ENCODE results near the gene LLGL1. TPM values are rescaled to one million over a fixed set of nuclear protein-coding genes. Genes with fewer than 3 reads are reported as not detected.

LLGL1 gene
- total and polyA plus RNA-seq, 3 donors from 2014 or later: 24.2 to 46.8 (median 40.0) TPM

DNA sequence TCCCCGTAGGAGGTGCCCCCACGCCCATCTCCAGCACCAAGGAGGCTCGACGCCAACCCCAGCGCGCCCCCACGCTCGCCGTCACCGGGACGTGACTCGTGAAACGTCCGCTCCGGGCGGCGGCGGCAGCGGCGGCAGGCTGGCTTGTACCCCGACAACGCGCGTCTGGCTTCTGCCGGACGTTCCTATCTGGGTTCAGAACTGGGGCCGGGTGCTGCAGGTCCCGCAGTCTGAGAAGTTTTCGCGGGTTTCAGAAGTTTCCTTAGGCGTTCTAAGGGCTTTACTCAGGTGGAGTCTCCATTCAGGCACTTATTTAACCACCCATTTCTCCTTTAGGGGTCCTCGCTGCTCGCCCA, 42.5 kb upstream of the LLGL1 start:
- peak overlapping the region; percentile 90 to 94 for H3K4me3 ChIP-seq
- peaks cover 31% of the 10 kb centered on the region for H3K4me1 ChIP-seq
- no peaks in the 10 kb centered on the region for H3K9me3 ChIP-seq
- H3K27ac ChIP-seq: peak overlapping the region; percentile 98 to 99
- no peaks in the 10 kb centered on the region for H3K36me3 ChIP-seq (ENCODE audit: low read depth, missing control alignments)
- no peaks in the 10 kb centered on the region for H3K27me3 ChIP-seq
- intact Hi-C loops (cut with DNase I; ENCODE audit: low total_unique reads): no loop called here
- DNase-seq: peak; percentile 84
- TF ChIP-seq, protein P1, sequence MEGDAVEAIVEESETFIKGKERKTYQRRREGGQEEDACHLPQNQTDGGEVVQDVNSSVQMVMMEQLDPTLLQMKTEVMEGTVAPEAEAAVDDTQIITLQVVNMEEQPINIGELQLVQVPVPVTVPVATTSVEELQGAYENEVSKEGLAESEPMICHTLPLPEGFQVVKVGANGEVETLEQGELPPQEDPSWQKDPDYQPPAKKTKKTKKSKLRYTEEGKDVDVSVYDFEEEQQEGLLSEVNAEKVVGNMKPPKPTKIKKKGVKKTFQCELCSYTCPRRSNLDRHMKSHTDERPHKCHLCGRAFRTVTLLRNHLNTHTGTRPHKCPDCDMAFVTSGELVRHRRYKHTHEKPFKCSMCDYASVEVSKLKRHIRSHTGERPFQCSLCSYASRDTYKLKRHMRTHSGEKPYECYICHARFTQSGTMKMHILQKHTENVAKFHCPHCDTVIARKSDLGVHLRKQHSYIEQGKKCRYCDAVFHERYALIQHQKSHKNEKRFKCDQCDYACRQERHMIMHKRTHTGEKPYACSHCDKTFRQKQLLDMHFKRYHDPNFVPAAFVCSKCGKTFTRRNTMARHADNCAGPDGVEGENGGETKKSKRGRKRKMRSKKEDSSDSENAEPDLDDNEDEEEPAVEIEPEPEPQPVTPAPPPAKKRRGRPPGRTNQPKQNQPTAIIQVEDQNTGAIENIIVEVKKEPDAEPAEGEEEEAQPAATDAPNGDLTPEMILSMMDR (IDR thresholded peaks at IDR 0.05): no peak
- no peak for TF ChIP-seq POLR2A (IDR thresholded peaks at IDR 0.05)
- WGBS, 2 donors: 0 to 1% methylated on average over 17 to 33 of the region's 33 CpGs

DNA sequence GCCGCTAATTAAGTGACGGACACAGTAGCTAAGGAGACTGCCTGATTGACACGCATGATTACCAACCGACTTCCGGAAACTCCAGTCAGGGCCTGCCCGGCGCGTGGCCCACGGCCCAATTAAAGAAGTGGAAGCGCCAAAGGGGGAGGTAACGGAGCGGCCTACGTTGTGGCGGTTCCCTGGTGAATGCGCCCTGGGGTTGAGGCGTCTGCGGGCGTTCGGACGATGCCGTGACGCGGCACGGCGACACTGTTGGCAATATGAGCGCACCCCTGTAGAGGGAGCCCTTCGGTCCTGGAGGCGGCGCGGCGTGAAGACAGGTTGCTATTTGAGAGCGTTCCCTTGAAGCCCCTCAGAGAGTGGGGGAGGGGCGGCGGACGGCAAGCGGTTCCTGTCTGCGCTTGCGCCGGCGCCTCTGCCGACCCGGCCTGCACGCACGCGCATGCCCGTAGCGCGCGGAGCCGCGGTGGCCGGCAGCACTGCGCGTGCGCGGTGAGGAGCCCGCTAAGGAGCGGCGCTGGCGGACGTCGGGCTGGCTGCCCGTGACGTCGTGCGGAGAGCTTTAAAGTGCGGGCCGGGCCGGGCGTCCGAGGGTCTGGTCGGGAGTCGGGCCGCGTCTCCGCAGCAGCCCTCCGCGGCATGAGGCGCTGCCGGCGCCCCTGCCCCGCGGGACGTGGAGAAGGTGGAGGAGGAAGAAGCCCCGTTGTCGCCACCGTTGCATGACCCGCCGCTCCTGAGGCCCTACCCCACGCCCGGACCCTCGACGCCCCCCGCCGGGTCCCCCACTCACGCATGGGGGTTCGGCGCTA, 41.9 kb upstream of the LLGL1 start, which contains the start of gene ALKBH5:
Gene ALKBH5 (plus strand): TSS at position 495 of the 809 bp plus-strand sequence. CDS start 416 bp downstream, outside the sequence.
- intact Hi-C loops (cut with DNase I; ENCODE audit: low total_unique reads): no loop called here
- no peaks in the 10 kb centered on the region for H3K9me3 ChIP-seq
- peak; percentile 99 for DNase-seq
- H3K27me3 ChIP-seq: no peaks in the 10 kb centered on the region
- TF ChIP-seq, protein P1 (IDR thresholded peaks at IDR 0.05): peak in 2 of 3 experiments; percentile 16 to 31
- peak; percentile 72 for TF ChIP-seq POLR2A (IDR thresholded peaks at IDR 0.05)
- 1% methylated on average over 26 to 56 of the region's 98 CpGs for WGBS, 2 donors
- H3K36me3 ChIP-seq (ENCODE audit: low read depth, missing control alignments): no peaks in the 10 kb centered on the region
- peak within 1 kb of the TSS; percentile 90 to 94 for H3K4me3 ChIP-seq
- peak within 1 kb of the TSS; percentile 98 to 99 for H3K27ac ChIP-seq
- peaks cover 37% of the 10 kb centered on the region for H3K4me1 ChIP-seq

DNA sequence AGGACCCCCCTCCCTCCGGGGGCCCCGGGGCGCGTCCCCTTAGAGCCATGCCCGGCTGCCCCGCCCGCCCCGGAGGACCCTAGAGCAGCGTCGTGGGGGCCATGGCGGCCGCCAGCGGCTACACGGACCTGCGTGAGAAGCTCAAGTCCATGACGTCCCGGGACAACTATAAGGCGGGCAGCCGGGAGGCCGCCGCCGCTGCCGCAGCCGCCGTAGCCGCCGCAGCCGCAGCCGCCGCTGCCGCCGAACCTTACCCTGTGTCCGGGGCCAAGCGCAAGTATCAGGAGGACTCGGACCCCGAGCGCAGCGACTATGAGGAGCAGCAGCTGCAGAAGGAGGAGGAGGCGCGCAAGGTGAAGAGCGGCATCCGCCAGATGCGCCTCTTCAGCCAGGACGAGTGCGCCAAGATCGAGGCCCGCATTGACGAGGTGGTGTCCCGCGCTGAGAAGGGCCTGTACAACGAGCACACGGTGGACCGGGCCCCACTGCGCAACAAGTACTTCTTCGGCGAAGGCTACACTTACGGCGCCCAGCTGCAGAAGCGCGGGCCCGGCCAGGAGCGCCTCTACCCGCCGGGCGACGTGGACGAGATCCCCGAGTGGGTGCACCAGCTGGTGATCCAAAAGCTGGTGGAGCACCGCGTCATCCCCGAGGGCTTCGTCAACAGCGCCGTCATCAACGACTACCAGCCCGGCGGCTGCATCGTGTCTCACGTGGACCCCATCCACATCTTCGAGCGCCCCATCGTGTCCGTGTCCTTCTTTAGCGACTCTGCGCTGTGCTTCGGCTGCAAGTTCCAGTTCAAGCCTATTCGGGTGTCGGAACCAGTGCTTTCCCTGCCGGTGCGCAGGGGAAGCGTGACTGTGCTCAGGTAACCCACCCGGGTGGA, 41.0 kb upstream of the LLGL1 start:
- Histone ChIP-seq H3K36me3 (ENCODE audit: low read depth, missing control alignments) (no peaks in the 10 kb centered on the region), H3K27me3 (no peaks in the 10 kb centered on the region), H3K4me3 (peak overlapping the region; percentile 90 to 94), H3K9me3 (no peaks in the 10 kb centered on the region), H3K4me1 (peaks cover 37% of the 10 kb centered on the region), H3K27ac (peak overlapping the region; percentile 98 to 99)
- intact Hi-C loops (cut with DNase I; ENCODE audit: low total_unique reads): no loop called here
- TF ChIP-seq, protein P1 (IDR thresholded peaks at IDR 0.05): no peak
- TF ChIP-seq POLR2A (IDR thresholded peaks at IDR 0.05): no peak
- 1% methylated on average over 92 of the region's 92 CpGs; no CpG with 5 or more reads in 1 of the 2 donors for WGBS, 2 donors
- DNase-seq: peak; percentile 54

DNA sequence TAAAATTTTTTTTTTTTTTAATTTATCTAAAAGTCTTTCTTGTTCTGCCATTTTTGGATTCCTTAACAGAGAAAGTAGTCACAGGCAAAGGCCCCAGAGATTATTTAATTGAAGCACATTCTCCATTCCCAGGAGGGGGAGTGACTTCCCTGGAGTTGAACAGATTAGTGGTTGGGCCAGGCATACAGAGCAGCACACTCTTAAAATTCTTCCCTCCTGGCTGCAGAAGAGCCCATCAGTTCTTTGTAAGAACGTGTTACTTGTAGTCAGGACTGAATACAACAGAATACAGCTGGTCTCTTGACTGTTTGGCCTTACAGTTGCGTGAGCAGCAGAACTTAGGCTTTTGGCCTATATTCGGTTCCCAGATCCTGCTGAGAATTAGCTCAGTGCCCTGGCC, 40.0 kb upstream of the LLGL1 start:
- no peaks in the 10 kb centered on the region for H3K27me3 ChIP-seq
- H3K9me3 ChIP-seq: no peaks in the 10 kb centered on the region
- WGBS, 2 donors: 4 to 9% methylated on average over 3 of the region's 3 CpGs
- DNase-seq: no peak
- H3K4me3 ChIP-seq: peak overlapping the region; percentile 90 to 94
- H3K27ac ChIP-seq: peak overlapping the region in 1 of 2 donors; percentile 99
- intact Hi-C loops (cut with DNase I; ENCODE audit: low total_unique reads): no loop called here
- H3K36me3 ChIP-seq (ENCODE audit: low read depth, missing control alignments): no peaks in the 10 kb centered on the region
- peaks cover 46% of the 10 kb centered on the region for H3K4me1 ChIP-seq
- TF ChIP-seq, protein P1 (IDR thresholded peaks at IDR 0.05): no peak
- TF ChIP-seq POLR2A (IDR thresholded peaks at IDR 0.05): no peak
